ENCODE data around the gene PCNX2. TPM values are rescaled to one million over a fixed set of nuclear protein-coding genes. Genes with fewer than 3 reads are reported as not detected.

PCNX2 gene
- total and polyA plus RNA-seq, 9 donors: 5.7 to 26.0 (median 18.9) TPM

DNA sequence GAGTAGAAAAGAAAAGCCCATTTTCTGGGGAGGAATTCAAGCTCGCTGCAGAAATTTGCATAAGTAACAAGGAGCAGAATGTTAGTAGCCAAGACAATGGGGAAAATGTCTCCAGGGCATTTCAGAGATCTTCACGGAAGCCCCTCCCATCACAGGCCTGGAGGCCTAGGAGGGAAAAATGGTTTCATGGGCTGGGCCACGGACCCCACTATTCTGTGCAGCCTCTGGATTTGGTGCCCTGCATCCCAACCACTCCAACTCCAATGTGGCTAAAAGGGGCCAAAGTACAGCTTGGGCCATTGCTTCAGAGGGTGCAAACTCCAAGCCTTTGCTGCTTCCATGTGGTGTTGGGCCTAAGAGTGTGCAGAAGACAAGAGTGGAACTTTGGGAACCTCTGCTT, 302.0 kb downstream of the PCNX2 start:
- H3K4me1 ChIP-seq (ENCODE audit: insufficient read depth): no peaks in the 10 kb centered on the region
- DNase-seq: no peak
- H3K27ac ChIP-seq: no peak overlapping the region
- WGBS, 3 donors: 94 to 99% (median 99%) methylated on average over 3 of the region's 3 CpGs
- intact Hi-C loops (cut with DNase I): no loop called here
- no peak overlapping the region for H3K4me3 ChIP-seq
- no peaks in the 10 kb centered on the region for H3K27me3 ChIP-seq
- TF ChIP-seq, protein P1, sequence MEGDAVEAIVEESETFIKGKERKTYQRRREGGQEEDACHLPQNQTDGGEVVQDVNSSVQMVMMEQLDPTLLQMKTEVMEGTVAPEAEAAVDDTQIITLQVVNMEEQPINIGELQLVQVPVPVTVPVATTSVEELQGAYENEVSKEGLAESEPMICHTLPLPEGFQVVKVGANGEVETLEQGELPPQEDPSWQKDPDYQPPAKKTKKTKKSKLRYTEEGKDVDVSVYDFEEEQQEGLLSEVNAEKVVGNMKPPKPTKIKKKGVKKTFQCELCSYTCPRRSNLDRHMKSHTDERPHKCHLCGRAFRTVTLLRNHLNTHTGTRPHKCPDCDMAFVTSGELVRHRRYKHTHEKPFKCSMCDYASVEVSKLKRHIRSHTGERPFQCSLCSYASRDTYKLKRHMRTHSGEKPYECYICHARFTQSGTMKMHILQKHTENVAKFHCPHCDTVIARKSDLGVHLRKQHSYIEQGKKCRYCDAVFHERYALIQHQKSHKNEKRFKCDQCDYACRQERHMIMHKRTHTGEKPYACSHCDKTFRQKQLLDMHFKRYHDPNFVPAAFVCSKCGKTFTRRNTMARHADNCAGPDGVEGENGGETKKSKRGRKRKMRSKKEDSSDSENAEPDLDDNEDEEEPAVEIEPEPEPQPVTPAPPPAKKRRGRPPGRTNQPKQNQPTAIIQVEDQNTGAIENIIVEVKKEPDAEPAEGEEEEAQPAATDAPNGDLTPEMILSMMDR (IDR thresholded peaks at IDR 0.05): no peak
- TF ChIP-seq EP300 (IDR thresholded peaks at IDR 0.05): no peak
- no peak for TF ChIP-seq POLR2A (IDR thresholded peaks at IDR 0.05)
- no peaks in the 10 kb centered on the region for H3K36me3 ChIP-seq
- no peaks in the 10 kb centered on the region for H3K9me3 ChIP-seq

DNA sequence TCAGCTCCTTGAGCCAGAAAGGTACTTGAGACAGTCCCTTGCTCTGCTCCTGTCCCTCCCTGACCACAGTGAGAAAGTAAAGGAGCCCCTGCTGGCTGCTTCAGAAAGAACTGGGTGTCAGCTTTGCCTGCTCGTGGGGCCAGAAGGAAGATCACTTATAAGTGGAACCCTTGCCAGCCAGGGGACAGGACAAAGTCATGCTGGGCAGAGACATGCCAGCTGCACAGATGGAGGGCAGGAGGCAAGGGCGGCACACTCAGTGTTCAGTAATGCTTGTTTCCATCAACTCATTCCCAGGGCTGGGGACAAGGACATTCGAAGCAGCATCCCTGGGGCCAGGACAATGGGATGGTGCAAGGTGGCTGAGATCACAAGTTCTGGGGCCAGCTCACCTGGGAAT, 303.3 kb downstream of the PCNX2 start:
- H3K9me3 ChIP-seq: no peaks in the 10 kb centered on the region
- no peak for DNase-seq
- WGBS, 3 donors: 88 to 95% (median 90%) methylated on average over 3 of the region's 3 CpGs
- TF ChIP-seq, protein P1 (IDR thresholded peaks at IDR 0.05): no peak
- TF ChIP-seq POLR2A (IDR thresholded peaks at IDR 0.05) (no peak), EP300 (IDR thresholded peaks at IDR 0.05) (no peak)
- H3K27ac ChIP-seq: no peak overlapping the region
- no peaks in the 10 kb centered on the region for H3K27me3 ChIP-seq
- no peak overlapping the region for H3K4me3 ChIP-seq
- intact Hi-C loops (cut with DNase I): no loop called here
- no peaks in the 10 kb centered on the region for H3K36me3 ChIP-seq
- no peaks in the 10 kb centered on the region for H3K4me1 ChIP-seq (ENCODE audit: insufficient read depth)

DNA sequence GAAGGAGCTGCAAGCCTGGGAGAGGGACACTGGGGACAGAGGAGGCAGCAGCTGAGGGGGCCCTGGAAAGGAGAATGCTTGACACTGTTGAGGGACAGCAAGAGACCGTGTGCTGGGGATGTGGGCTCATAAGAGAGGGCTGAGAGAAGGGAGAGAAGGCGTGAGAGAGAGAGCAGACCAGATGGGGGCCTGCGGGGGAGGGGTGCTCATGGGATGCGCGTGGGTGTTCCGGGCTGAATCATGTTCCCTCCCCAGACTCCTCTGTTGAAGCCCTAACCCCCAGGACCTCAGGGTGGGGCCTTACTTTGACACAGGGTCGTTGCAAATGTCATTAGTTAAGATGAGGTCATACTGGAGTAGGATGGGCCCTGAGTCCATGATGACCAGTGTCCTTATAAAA, 304.3 kb downstream of the PCNX2 start:
- no peaks in the 10 kb centered on the region for H3K36me3 ChIP-seq
- no peak overlapping the region for H3K4me3 ChIP-seq
- no peak for DNase-seq
- intact Hi-C loops (cut with DNase I): no loop called here
- no peaks in the 10 kb centered on the region for H3K9me3 ChIP-seq
- H3K27me3 ChIP-seq: no peaks in the 10 kb centered on the region
- no peak overlapping the region for H3K27ac ChIP-seq
- TF ChIP-seq, protein P1 (IDR thresholded peaks at IDR 0.05): no peak
- no peak for TF ChIP-seq EP300 (IDR thresholded peaks at IDR 0.05)
- TF ChIP-seq POLR2A (IDR thresholded peaks at IDR 0.05): no peak
- no peaks in the 10 kb centered on the region for H3K4me1 ChIP-seq (ENCODE audit: insufficient read depth)
- 82 to 87% (median 82%) methylated on average over 7 of the region's 7 CpGs for WGBS, 3 donors

DNA sequence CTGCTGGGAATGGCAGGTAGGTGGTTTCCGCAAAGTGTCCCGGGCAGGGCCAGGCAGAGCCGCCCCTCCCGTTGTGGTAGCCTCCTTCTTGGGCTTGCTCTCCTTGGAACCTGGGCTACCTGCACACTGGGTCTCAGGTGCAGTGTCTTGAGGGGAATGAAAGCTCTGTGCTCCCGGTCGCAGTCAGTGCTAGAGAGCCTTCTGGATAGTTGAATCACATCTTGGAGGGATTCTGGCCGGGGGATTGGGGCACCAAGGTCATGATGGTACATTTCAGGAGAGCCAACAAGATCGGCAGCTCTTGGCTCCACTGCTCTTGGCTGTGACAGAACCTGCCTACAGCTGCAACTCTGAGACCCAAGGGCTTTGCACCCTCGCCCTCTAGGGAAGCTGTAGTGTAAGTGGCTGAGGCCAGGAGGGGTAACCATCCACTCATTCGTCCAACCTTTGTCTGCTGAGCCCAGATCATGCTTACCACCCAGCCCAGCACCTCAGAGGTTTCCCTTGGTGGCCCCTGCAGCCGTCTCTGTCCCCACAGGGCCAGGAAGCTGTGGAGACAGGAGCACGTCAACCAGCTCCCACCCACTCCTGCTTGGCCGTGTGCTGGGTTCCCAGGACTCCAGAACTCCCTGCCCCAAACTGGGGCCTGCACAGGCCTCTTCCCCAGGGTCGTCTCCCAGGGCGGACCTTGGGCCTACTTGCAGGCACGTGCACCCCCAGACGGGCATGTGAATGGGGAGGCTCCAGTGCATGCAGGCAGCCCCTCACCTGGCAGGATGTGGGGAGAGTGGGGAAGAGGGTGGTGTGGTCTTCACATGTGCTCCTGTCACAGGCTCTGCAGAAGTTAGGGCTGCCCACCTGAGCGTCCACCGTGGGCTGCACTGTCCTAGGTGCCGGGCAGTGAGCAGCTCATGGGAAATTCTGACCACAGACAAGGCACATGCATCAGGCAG, 305.1 kb downstream of the PCNX2 start:
- Histone ChIP-seq H3K4me3 (no peak overlapping the region), H3K4me1 (ENCODE audit: insufficient read depth) (no peaks in the 10 kb centered on the region), H3K36me3 (no peaks in the 10 kb centered on the region), H3K27me3 (no peaks in the 10 kb centered on the region), H3K9me3 (no peaks in the 10 kb centered on the region), H3K27ac (no peak overlapping the region)
- 92 to 93% (median 93%) methylated on average over 20 of the region's 20 CpGs for WGBS, 3 donors
- DNase-seq: no peak
- TF ChIP-seq POLR2A (IDR thresholded peaks at IDR 0.05) (no peak), EP300 (IDR thresholded peaks at IDR 0.05) (no peak)
- TF ChIP-seq, protein P1 (IDR thresholded peaks at IDR 0.05): no peak
- intact Hi-C loops (cut with DNase I): no loop called here
